ENCODE data around the gene BID. TPM values are rescaled to one million over a fixed set of nuclear protein-coding genes. Genes with fewer than 3 reads are reported as not detected.
A peak's percentile ranks its signal among the peaks of the same experiment; 100 is the strongest.

BID gene
- total and polyA plus RNA-seq, 2 of the 4 experiments (the other 2 are of a cell fraction): 69.5 to 240 TPM

- TF ChIP-seq MAFK (IDR thresholded peaks at IDR 0.05; ENCODE audit: low read depth, low read length) (peak; percentile 55; the same call in 1 of the 2 replicates), SMC3 (IDR thresholded peaks at IDR 0.05; ENCODE audit: low read depth, low read length) (no peak)
- no peaks in the 10 kb centered on the region for H3K9me3 ChIP-seq (ENCODE audit: control insufficient read depth, insufficient read depth, low read length)
- ChIA-PET POLR2A (ENCODE audit: unreplicated experiment) (no interaction called here), CTCF (interaction anchor here (1.6 kb wide), 1 partner anchor 30 kb away, joined by 6 read pairs; no protein-coding TSS in a partner anchor)
- H3K9ac ChIP-seq (ENCODE audit: low read depth, low read length): peak overlapping the region; percentile 12
- H2BK15ac ChIP-seq (ENCODE audit: low read depth, low read length): peak overlapping the region; percentile 8; the same call in 1 of the 3 replicates
- no peak overlapping the region for H3K56ac ChIP-seq (ENCODE audit: extremely low read depth, insufficient read depth, low read length)
- no peaks in the 10 kb centered on the region for H3K27me3 ChIP-seq (ENCODE audit: control insufficient read depth, insufficient read depth, low read length)
- H3K4me1 ChIP-seq (ENCODE audit: control insufficient read depth, insufficient read depth, low read length): peaks cover 15% of the 10 kb centered on the region
- H3K18ac ChIP-seq (ENCODE audit: low read depth, low read length): 0 out of 2 replicates have a peak overlapping the region, but pooled peaks have one; percentile 8
- BruUV-seq (replicated peaks): no TSS peak
- in situ Hi-C loops (cut with MboI; ENCODE audit: low sequenced_read_pairs) (loop anchor here (5.0 kb wide), 1 partner anchor 41 kb away; no protein-coding TSS in a partner anchor), dilution Hi-C loops (cut with HindIII; ENCODE audit: low sequenced_read_pairs, unreplicated experiment) (no loop called here), intact Hi-C loops (cut with micrococcal nuclease) (no loop called here)
- H3K9me1 ChIP-seq (ENCODE audit: insufficient read depth, low read length): peaks cover 18% of the 10 kb centered on the region; the same call in 1 of the 2 replicates
- H3K14ac ChIP-seq (replicated peaks; ENCODE audit: low read depth, low read length): peak overlapping the region; percentile 67
- peak overlapping the region; percentile 33; the same call in 1 of the 2 replicates for H2BK20ac ChIP-seq (ENCODE audit: low read depth, low read length)
- H2BK120ac ChIP-seq (ENCODE audit: low read depth, low read length): peak overlapping the region; percentile 30; the same call in 1 of the 2 replicates
- peak overlapping the region; percentile 25; the same call in 1 of the 2 replicates for H3K27ac ChIP-seq (ENCODE audit: insufficient read depth, low read length)
- peak overlapping the region; percentile 96 for H2AK9ac ChIP-seq (replicated peaks; ENCODE audit: low read depth, low read length, poor library complexity)
- peak; percentile 64 for ATAC-seq (ENCODE audit: low read depth)
- no peak overlapping the region for H4K5ac ChIP-seq (ENCODE audit: low read depth, low read length)
- peak overlapping the region; percentile 59 for H3K23ac ChIP-seq (ENCODE audit: low read depth, low read length)
- 80% methylated on average over 1 of the region's 18 CpGs; no CpG with 5 or more reads in 1 of the 2 experiments for WGBS, 2 experiments (ENCODE audit: extremely low coverage in 2 of 2, insufficient read length in 1 of 2)
- H4K8ac ChIP-seq (ENCODE audit: low read depth in 2 of 2, low read length in 2 of 2): peak overlapping the region in 1 of 2 experiments; percentile 12; a peak in 1 of 4 replicates
- no peaks in the 10 kb centered on the region for H3K36me3 ChIP-seq (ENCODE audit: control insufficient read depth, insufficient read depth, low read length)
- peaks cover 50% of the 10 kb centered on the region for H4K20me1 ChIP-seq (ENCODE audit: insufficient read depth, low read length)
- H3K79me1 ChIP-seq (ENCODE audit: low read depth in 1 of 2, low read length in 2 of 2): peaks cover 13 to 45% of the 10 kb centered on the region in 2 experiments; a peak in 3 of 4 replicates
- H2AK5ac ChIP-seq (ENCODE audit: low read depth, low read length): peak overlapping the region; percentile 49
- H3K4me3 ChIP-seq (ENCODE audit: insufficient read depth, low read depth, low read length): peak overlapping the region; percentile 62
- H2BK5ac ChIP-seq (ENCODE audit: low read depth, low read length, poor library complexity, severe bottlenecking): peak overlapping the region; percentile 12
- peak overlapping the region; percentile 58 for H3K4ac ChIP-seq (ENCODE audit: low read depth, low read length)
- DNase-seq: peak; percentile 56
- peak overlapping the region; percentile 85 for H2AFZ ChIP-seq (replicated peaks; ENCODE audit: low read length, poor library complexity)
- H4K91ac ChIP-seq (ENCODE audit: insufficient read depth, low read depth, low read length): peak overlapping the region; percentile 66
- peak overlapping the region; percentile 93 for H3K4me2 ChIP-seq (ENCODE audit: low read depth, low read length)
Observed at GRCh38 chr22:17772958-17773605, 1.2 kb downstream of the BID start.
